ENCODE results near the gene SLC8A1.

GRCh38 chr2:40192864-40193669 is 258.8 kb downstream of the SLC8A1 start:
- TF ChIP-seq CTCF (conservative IDR thresholded peaks at IDR 0.05; ENCODE audit: low read length) (no peak), EZH2phosphoT487 (IDR thresholded peaks at IDR 0.05; ENCODE audit: borderline replicate concordance) (no peak)
